GM18867 (cell line): ENCODE measurements around the gene VAT1.
A peak's percentile ranks its signal among the peaks of the same experiment; 100 is the strongest.

Source experiments
- ATAC-seq: cut with Tn5 transposase; IDR thresholded peaks from one replicate; pipeline ENCODE4 v1.9.1; 2021; ENCODE audit warnings: mild to moderate bottlenecking, moderate library complexity; ENCODE audit not compliant: unreplicated experiment

Gene VAT1

GRCh38 chr17:43027091-43028032 is 5.2 kb upstream of the VAT1 start:
- ATAC-seq, result no peak

- no peak for ATAC-seq
Measured at GRCh38 chr17:43026595-43026994, 4.4 kb upstream of the VAT1 start.

- no peak for ATAC-seq
Measured at GRCh38 chr17:43025766-43026537, 3.8 kb upstream of the VAT1 start.

- ATAC-seq, result no peak
Measured at GRCh38 chr17:43025290-43025657, 3.1 kb upstream of the VAT1 start.

GRCh38 chr17:43024407-43025289 is 2.5 kb upstream of the VAT1 start, which contains the start of gene RND2:
TSS of gene RND2 (plus strand) at chr17:43025231. CDS start at chr17:43025348, 117 bp downstream.
- ATAC-seq, result peak; percentile 48

- no peak for ATAC-seq
Measured at GRCh38 chr17:43020789-43021740, 1.1 kb downstream of the VAT1 start.

GRCh38 chr17:43020030-43020621 is 2.1 kb downstream of the VAT1 start:
- ATAC-seq, result no peak

- ATAC-seq, result no peak
Measured at GRCh38 chr17:43019418-43019817, 2.8 kb downstream of the VAT1 start.

GRCh38 chr17:43018932-43019331 is 3.3 kb downstream of the VAT1 start:
- no peak for ATAC-seq

- ATAC-seq, result no peak
Measured at GRCh38 chr17:43018008-43018853, 4.0 kb downstream of the VAT1 start.

GRCh38 chr17:43016216-43016615 is 6.0 kb downstream of the VAT1 start:
- no peak for ATAC-seq

GRCh38 chr17:43015579-43015978 is 6.6 kb downstream of the VAT1 start:
- no peak for ATAC-seq

- no peak for ATAC-seq
Measured at GRCh38 chr17:43014649-43015542, 7.3 kb downstream of the VAT1 start.

- no peak for ATAC-seq
Measured at GRCh38 chr17:43014020-43014648, 8.1 kb downstream of the VAT1 start.

- no peak for ATAC-seq
Measured at GRCh38 chr17:43013296-43013695, 8.9 kb downstream of the VAT1 start.

GRCh38 chr17:43011728-43012472 is 10.3 kb downstream of the VAT1 start:
- no peak for ATAC-seq
